GM18867 (cell line): ENCODE measurements around the gene BTBD16.

Experiments
- ATAC-seq: cut with Tn5 transposase; IDR thresholded peaks from one replicate; pipeline ENCODE4 v1.9.1; 2021; ENCODE audit warnings: mild to moderate bottlenecking, moderate library complexity; ENCODE audit not compliant: unreplicated experiment

The BTBD16 gene

GRCh38 chr10:122292376-122292775 is 21.3 kb downstream of the BTBD16 start:
- ATAC-seq: no peak

- no peak for ATAC-seq
Measured at GRCh38 chr10:122293156-122293960, 22.3 kb downstream of the BTBD16 start.

- no peak for ATAC-seq
Measured at GRCh38 chr10:122293961-122294380, 22.9 kb downstream of the BTBD16 start.

GRCh38 chr10:122294511-122295450 is 23.7 kb downstream of the BTBD16 start:
- no peak for ATAC-seq

- ATAC-seq: no peak
Measured at GRCh38 chr10:122295451-122295809, 24.3 kb downstream of the BTBD16 start.

GRCh38 chr10:122296363-122297120 is 25.4 kb downstream of the BTBD16 start:
- ATAC-seq: peak; percentile 61

- ATAC-seq: no peak
Measured at GRCh38 chr10:122297583-122297982, 26.5 kb downstream of the BTBD16 start.

GRCh38 chr10:122298206-122298597 is 27.1 kb downstream of the BTBD16 start:
- no peak for ATAC-seq

GRCh38 chr10:122298598-122299301 is 27.7 kb downstream of the BTBD16 start:
- ATAC-seq: peak; percentile 64

GRCh38 chr10:122299423-122300075 is 28.5 kb downstream of the BTBD16 start:
- ATAC-seq: no peak

- ATAC-seq: no peak
Measured at GRCh38 chr10:122301055-122301810, 30.1 kb downstream of the BTBD16 start.

GRCh38 chr10:122301811-122302115 is 30.7 kb downstream of the BTBD16 start:
- no peak for ATAC-seq

GRCh38 chr10:122302315-122302714 is 31.2 kb downstream of the BTBD16 start:
- ATAC-seq: no peak

- ATAC-seq: no peak
Measured at GRCh38 chr10:122303271-122304053, 32.4 kb downstream of the BTBD16 start.

GRCh38 chr10:122304054-122304579 is 33.0 kb downstream of the BTBD16 start:
- ATAC-seq: no peak

GRCh38 chr10:122306282-122306681 is 35.2 kb downstream of the BTBD16 start:
- ATAC-seq: no peak

GRCh38 chr10:122306744-122307143 is 35.6 kb downstream of the BTBD16 start:
- no peak for ATAC-seq

- ATAC-seq: peak; percentile 69
Measured at GRCh38 chr10:122307669-122308416, 36.7 kb downstream of the BTBD16 start.
